AG09309 (cell line): ENCODE measurements around the gene CHPF.

ENCODE experiments used
- DNase-seq: peaks from one replicate; pipeline ENCODE4 v3.0.0-alpha.2; 2010; ENCODE audit warnings: low read depth
- H3K4me3 ChIP-seq: 2 replicates; pipeline ENCODE4 v1.5.1; 2011; ENCODE audit warnings: mild to moderate bottlenecking, low read depth, low read length, moderate library complexity; ENCODE audit not compliant: control insufficient read depth
- CTCF ChIP-seq: IDR thresholded peaks from 2 replicates; pipeline ENCODE4 v1.5.1; 2011; ENCODE audit warnings: mild to moderate bottlenecking, low read depth, low read length, inconsistent platforms; ENCODE audit not compliant: insufficient read depth, control insufficient read depth; ENCODE audit errors: missing control alignments

CHPF gene

GRCh38 chr2:219578811-219579613, 35.4 kb upstream of the CHPF start:
- no peak for DNase-seq
- no peak for TF ChIP-seq CTCF
- no peak overlapping the region for H3K4me3 ChIP-seq

- no peak for DNase-seq
- H3K4me3 ChIP-seq, result no peak overlapping the region
- no peak for TF ChIP-seq CTCF
Observed at GRCh38 chr2:219576505-219577388, 33.1 kb upstream of the CHPF start.

GRCh38 chr2:219575566-219576504, 32.2 kb upstream of the CHPF start:
- DNase-seq, result no peak
- TF ChIP-seq CTCF, result no peak
- H3K4me3 ChIP-seq, result no peak overlapping the region

- no peak for TF ChIP-seq CTCF
- H3K4me3 ChIP-seq, result no peak overlapping the region
- DNase-seq, result no peak
Observed at GRCh38 chr2:219574484-219575311, 31.1 kb upstream of the CHPF start.

- no peak overlapping the region for H3K4me3 ChIP-seq
- TF ChIP-seq CTCF, result no peak
- no peak for DNase-seq
Observed at GRCh38 chr2:219573166-219573565, 29.6 kb upstream of the CHPF start.
